Stimulated activated CD4-positive, alpha-beta T cell treated with anti-CD3 and anti-CD28 coated beads, Interleukin-1b, Interleukin-23, amount 100 ng/mL, for 1 hour (primary cell): Measurements from ENCODE around the gene CNOT8.
"Not testable (repeated sequence)": the region's sequence is repeated elsewhere in the genome, so short reads cannot be mapped to it uniquely, and the experiment has no call there.

ENCODE experiments used
- DNase-seq, 2 donors: peaks; one replicate each; pipeline ENCODE4 v3.0.0-alpha.2; 2020; ENCODE audit warnings: low read depth in 2 of 2

CNOT8 gene

DNA sequence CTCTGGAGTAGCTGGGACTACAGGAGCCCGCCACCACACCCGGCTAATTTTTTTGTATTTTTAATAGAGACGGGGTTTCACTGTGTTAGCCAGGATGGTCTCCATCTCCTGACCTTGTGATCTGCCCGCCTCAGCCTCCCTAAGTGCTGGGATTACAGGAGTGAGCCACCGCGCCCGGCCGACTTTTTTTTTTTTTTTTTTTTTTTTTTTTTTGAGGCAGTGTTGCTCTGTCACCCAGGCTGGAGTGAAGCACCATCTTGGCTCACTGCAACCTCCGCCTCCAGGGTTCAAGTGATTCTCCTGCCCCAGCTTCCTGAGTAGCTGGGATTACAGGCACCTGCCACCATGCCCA is 22.8 kb upstream of the CNOT8 start:
- DNase-seq, result not testable (repeated sequence)

DNA sequence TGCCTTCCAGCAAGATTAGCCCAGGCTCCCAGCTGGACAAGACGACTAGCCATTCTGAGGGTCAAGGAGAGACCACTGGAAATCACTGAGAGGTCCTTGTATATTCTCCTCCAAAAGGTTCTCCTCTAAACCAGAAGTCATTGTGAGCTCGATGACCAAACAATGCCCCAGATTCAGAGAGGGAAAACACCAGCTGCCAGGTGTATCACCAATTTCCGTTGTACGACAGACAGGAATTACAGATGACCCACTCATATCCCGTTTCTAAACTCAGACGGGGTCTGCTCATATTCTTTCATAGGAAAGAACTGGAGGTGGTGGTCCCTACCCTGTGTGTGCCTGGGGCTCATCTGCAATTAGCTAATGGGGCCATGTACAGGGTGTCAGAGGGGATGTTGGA is 22.2 kb upstream of the CNOT8 start:
- no peak for DNase-seq

DNA sequence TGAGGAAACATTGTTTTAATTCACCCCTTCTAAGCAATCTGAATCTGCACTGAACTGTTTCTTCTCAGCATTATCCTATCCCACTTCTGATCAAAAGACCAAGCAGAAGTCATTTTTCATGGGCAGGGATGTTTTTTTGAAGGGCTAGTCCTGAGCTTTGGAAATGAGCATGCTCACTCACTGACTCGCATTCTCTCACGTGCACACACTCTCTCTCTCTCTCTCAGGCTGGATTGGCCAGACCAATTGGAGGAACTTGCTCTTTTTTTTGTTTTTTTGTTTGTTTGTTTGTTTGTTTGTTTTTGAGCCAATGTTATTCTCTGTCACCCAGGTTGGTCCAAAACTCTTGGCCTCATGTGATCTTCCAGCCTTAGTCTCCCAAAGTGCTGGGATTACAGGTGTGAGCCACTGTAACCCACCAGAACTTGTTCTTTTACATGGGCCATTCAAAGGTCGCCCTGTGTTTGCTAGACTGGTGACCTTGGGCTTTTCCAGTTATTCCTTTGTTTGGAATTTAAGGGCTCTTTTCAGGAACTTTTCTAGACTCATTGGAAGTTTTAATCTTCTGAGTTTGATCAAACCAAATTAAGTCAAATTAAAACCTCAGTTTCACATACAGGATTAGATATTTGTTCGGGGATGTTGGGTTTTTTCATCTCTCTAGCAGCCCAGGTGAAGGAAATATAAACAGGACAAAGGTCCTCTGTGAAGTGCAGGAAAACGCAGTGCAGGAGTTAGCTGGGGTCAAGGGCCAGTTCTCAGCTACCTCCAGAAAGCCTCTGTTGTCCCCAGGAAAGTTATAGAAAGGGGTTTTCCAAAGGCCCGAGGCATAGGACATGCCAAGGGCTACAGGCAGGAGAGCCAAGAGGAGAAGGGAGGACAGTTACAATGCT is 21.2 kb upstream of the CNOT8 start:
- no peak for DNase-seq

DNA sequence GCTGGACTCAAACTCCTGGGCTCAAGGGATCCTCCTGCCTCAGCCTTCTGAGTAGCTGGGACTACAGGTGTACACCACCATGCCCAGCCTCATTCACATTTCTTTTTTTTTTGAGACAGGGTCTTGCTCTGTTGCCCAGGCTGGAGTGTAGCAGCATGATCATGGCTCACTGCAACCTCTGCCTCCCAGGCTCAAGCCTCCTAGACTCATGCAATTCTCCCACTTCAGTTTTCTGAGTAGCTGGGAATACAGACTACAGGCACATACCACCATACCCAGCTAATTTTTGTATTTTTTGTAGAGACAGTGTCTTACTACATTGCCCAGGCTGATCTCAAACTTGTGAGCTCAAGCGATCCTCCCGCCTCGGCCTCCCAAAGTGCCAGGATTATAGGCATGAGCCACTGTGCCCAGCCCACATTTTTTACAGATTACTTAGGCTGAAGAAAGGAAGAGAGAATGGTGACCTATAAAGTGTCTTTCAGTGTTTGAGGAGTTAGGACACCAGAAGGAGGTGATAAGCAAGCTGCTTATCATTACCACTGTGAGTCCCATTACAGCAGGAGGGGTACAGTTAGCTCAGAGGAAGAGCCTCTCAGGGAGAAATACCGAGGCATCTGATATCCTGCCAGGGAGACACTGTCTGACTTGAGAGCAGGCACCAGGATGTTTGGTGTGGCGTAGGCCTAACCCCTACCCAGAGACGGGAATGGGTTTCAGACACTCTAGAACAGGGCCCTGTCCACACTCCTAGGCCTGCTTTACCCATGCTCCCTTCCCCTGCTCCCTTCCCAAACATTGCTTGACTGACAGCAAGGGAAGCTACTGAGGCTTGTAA is 17.8 kb upstream of the CNOT8 start:
- no peak for DNase-seq

DNA sequence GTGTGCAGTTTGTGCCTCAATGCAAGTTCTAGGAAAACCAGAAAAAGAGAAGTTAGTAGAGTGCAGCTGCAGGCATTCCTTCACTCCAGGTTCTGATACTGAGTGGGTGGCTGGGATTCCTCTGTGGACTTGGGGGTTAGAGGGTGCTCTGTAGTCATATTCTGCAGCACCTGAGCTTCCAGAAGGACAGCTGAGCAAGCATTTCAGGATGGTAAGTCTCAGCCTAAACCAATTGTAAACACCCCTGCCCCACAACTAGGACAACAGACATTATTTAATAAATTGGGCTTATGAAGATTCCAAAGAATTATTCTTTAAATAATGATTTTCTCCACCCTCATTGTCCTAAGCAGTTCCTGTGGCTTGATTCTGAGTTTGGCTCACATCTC is 17.2 kb upstream of the CNOT8 start:
- no peak for DNase-seq

DNA sequence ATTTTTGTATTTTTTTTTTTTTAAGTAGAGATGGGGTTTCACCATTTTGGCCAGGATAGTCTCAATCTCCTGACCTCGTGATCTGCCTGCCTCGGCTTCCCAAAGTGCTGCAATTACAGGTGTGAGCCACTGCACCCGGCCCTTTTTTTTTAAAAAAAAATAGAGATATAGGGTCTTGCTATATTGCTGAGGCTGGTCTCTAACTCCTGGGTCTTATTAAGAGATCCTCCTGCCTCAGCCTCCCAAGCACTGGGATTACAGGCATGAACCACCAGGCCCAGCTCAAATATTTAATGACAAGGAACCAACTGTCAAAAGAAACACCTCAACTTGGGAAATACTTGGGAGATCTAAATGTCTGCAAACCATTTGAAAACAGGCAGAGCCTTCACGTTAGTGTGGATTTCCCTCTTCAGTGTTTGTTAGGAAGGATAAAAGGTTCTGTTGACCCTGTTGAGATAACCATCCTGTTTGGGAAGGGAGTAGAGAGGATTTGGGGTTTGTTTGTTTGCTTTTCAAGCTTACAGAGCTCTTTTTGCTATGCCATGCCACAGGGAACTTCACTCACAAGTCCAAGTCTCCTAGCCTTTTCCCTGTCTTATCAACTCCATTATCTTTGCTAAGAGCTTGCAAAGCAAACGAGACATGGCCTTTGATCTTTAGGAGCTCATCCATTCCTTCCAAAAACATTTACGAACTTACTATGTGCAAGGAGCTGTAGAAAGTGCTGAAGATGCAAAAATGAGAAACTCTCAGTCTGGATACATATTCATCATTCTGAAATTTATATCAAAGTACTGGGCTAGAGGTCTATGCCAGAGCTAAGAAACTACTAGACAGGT is 15.5 kb upstream of the CNOT8 start:
- no peak for DNase-seq

DNA sequence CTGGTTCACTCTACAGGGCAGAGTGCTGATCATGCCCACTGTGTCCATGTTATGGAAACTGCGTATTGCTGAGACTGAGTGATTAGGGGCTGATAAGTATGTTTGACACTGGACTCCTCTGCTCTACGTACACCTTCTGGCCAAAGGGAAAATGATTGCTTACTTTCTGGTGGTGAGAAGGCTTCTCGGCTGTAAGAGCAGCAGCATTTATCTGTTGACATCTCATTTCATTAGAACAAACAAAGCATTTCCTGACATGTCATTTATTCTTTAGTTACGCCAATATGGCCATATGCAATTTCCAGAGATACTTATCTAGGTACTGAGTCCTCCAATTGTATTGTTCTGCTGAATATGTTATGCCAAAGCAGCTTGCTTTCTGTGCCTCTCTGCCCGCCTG is 13.6 kb upstream of the CNOT8 start:
- DNase-seq, result no peak

DNA sequence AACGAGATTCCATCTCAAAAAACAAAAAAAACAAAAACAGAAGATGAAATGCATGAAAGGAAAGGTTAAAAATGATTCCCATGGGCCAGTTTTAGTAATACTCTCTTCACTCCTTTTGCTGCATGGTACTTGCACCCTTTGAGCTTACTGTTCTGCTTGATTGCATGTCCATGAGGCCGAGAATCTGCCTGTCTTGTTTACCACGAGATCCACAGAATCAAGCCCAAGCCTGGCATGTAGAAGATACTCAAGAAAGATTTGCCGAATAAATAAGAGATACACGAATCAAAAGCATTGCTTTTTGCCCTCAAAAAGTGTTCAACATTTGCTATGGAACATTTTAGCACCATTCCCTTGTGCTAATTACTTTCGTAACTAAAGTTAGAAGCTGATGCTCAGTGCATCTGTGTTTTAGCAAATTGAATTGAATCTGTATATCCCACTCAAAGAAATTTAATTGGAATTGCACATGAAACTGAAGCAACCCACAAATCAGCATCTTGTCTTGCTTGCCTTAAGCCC is 9.1 kb upstream of the CNOT8 start:
- no peak for DNase-seq

DNA sequence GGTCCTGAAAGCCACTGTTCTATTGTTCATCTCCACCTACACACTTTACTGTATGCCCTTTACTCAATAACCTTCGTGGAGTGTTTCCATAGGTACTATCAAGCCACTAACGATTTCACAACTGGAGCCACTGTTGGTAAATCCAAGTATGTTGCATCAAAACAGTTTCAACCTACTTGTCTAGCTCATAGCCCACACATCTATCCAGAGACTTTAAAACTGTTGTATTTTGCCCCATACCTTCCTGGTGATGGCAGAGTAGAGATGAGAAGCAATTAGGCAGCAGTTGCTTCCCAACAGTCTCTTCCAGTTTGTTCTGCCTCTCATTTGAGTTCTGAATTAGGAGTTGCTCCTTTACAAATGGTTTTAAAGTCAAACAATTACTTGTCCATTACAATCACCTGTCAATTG is 8.6 kb upstream of the CNOT8 start:
- no peak for DNase-seq

DNA sequence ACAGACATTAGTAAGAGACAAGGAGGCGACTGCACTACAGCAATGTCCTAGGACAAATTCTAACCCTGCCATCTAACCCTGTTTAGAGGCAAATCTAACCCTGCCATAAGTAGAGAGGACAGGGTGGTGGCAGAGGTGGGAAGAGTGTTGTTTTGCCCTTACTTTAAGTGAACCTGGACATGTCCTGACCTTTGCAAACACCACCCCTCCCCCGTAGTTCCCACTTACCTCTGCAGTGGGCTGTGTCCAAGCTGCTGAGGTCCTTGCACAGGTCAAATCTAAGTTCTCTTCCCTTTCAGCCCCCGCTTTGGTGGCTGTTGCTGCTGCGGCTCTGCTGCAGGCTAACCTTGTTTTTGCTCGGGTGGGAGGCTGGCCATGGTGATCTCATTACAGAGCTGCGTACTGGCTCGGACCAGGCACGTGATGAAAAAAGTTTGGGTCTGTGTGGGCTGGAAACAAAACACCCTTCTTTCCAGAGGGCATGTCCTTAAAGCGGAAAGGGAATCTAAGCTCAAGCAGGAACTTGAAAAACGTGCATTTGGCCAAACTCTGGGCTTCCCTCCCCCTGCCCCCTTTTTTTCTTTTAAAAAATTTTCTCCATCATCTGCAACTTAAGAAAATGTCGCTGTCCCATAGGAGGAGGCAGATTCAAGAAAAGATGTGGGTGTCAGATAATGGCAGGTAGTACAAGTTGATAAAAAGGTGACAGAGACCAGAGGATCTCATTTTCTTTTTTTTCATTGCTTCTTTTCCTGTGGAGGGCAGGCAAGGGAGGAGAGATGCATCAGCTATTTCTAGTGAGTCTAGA is 8.0 kb upstream of the CNOT8 start, which contains the start of gene FAXDC2:
Gene FAXDC2 (minus strand): TSS at position 349 of the 808 bp plus-strand sequence. CDS start 12,425 bp downstream, outside the sequence.
- DNase-seq, result no peak

DNA sequence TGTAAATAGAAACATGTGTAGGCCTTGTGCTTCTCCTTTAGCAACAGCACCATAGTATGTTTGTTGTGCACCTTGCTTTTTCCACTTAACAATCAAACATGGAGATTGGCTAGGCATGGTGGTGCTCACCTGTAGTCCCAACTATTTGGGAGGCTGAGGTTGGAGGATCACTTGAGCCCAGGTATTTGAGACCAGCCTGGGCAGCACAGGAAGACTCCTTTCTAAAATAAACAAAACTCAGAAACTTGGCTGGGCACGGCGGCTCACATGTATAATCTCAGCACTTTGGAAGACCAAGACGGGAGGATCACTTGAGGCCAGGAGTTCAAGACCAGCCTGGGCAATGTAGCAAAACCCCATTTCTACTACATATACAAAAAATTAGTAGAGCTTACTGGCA is 7.1 kb upstream of the CNOT8 start:
- no peak for DNase-seq

DNA sequence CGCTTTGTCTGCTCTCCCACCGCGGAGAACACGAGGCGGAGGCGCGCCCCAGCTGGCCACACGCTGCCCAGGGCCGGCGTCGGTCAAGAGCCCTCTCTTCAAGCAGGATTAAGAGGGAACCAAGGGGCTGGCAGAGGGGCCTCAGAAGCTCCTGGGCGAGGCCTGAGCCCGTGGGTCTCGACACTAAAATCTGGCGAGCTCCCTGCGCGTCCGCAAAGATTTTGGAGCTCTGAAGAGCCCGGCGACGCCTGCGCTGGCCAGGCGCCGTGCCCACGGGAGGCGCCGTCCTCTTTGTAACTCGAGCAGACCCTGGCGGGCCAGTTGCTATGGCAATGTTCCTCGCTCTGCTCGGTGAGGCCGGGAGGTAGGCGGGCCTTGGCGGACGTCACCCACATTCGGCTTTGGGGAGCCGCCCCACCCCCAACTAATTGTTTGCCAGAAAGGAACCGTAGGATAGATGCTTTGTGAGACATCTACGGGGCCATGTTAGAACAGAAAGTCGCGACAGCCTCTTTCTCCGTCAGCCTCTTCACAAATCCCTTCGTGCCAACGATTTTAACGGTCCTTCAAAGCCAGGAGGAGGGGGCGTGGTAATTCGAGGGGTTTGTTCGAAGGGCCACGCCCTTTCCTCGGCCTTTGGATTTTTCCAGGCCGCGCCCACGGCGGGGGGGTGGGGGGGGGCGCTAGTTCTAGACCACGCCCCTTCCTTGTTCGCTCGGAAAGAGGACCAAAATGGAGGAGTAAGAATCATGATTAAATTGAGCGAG is 714 bp upstream of the CNOT8 start:
- DNase-seq, result peak; percentile 52 to 67

DNA sequence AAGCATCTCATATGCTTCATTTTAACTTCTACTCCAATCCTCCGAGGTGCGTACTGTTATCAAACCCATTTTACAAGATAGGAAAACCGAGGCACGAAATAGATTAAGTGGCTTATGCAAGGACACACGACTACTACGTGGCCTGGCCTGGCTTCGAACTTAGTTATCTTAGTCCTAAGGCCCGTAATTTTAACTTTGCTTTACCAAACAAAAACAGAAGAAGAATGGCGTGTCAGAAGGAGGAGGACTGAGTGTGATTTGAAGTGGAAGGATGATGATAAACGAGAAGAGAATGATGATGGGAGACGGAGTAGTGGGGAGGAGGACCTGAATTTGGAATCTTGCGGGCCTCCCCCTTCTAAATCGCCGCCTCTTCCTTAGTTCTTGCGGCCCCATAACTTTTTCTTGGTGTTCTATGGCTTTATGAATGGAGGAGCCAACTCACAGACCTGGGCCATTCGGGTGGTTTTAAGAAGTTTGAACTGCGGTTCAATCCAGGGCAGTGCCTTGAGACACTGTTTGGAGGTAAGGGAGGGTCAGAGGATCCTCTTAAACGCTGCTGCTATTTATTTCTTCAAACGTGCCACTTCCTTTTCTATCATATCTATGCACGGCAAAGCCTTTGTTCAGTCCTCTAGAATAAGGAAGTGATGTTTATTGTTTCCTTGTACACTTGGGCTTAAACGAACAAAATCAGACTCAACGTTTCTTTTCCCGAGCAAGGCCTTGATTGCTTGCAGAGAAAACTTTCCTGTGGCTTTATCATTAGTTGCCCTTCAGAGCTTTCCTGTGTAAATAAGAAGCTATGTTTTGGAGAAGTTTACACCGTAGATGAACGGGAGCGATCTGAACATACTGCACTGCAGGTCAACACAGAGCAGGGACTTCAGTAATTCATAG is 795 bp downstream of the CNOT8 start:
- DNase-seq, result no peak

DNA sequence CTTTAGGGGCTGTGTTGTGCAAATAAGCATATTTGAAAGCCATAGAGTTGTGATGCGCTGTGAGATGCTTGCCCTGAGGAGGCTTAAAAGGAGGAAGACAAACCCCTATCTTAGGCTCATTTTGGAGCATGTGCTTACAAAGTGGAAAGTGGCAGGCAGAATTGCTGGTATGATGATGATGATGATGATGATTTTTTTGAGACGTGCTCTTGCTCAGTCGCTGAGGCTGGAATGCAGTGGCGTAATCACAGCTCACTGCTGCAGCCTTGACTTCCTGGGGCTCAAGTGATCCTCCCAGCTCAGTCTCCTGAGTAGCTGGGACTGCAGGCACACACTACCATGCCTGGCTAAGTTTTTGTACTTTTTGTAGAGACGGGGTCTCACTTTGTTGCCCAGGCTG is 1.7 kb downstream of the CNOT8 start:
- DNase-seq, result no peak

DNA sequence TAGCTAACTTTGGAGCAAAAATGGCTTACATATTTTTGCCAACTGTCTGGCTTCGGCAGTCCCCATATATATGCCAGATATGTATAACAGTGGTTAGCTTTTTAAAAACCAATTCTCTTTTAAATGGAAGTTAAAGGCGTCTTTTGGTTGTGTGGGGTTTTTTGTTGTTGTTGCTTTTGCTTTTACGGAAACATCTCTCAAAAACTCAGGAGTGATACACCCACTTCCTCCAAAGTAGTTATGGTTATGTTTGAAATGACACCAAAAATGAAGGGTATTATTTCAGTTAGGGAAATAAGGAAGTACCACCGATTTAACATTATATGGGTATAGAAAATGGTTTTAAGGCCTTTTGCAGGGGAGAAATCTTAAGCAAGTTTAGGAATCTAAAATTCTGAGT is 2.3 kb downstream of the CNOT8 start:
- no peak for DNase-seq

DNA sequence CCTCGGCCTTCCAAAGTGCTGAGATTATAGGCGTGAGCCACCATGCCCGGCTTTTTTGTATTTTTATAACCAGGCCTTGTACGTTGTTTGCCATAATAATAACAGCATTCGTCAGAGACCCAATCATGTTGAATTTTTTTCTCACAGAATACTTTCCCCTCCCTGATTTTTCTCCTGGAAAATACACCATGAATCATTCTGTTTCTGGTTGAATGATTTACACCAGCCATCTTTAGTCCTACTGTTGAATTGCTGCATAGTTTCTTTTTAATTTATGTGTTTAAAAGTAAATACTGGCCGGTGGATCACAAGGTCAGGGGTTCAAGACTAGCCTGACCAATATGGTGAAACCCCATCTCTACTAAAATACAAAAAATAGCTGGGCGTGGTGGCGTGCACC is 3.5 kb downstream of the CNOT8 start:
- no peak for DNase-seq

DNA sequence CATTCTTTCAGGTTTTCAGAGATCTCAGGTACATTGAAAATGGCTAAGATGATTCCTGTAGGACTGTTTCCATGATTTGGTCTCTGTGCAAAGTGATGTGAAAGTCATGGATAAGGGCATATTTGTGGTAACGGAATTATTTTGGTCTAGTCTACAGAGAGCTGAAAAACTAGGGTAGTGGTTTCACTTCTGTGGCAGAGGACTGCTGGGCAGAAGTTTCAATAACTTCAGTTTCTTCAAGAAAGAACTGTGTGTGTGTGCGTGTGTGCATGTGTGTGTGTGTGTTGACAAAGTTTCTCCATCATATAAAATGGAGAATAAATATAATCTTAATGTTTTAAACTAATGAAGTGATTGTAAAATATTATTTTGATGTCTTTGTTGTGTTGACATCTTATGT is 4.3 kb downstream of the CNOT8 start:
- DNase-seq, result no peak

DNA sequence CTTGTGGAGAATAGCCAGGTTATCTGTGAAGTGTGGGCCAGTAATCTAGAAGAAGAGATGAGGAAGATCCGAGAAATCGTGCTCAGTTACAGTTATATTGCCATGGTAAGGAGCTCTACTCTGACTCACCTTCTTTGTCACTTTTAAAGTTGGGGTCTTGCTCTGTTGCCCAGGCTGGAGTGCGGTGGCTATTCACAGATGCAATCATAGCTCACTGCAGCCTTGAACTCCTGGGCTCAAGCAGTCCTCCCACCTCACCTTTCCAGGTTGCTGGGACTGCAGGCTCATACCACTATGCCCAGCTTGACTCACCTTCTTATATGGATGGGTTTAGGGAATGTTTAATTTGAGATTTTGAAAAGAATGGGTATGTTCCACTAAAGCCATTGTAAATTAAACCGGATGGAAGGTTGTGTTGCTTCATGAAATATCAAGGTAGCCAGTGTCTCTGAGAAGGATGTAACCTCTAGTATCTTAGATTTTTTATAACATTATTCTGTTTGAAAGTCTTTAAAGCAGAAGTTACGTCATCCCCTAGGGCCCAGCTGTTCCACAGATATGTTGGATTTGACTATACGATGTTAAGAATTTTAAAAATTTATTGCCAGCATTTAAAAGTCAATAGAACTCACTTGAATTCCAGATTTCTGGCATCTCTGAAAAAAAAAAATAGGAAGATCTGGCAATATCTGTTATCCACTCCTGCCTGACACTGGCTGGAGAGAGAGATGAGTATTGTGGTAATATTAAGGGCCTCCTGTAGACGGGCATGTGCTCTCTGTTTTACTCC is 5.1 kb downstream of the CNOT8 start:
- DNase-seq, result no peak
